ENCODE results near the gene CD55.

CD55 gene

GRCh38 chr1:207328908-207329440 lies 7.5 kb downstream of the CD55 start:
- H3K4me3 ChIP-seq (ENCODE audit: low read length): no peak overlapping the region
- TF ChIP-seq CTCF (conservative IDR thresholded peaks at IDR 0.05; ENCODE audit: low read depth, low read length): no peak
- no peak for DNase-seq (ENCODE audit: low read depth)

GRCh38 chr1:207329469-207329868 lies 8.0 kb downstream of the CD55 start:
- TF ChIP-seq CTCF (conservative IDR thresholded peaks at IDR 0.05; ENCODE audit: low read depth, low read length): no peak

GRCh38 chr1:207330011-207330710 lies 8.7 kb downstream of the CD55 start:
- no peak for TF ChIP-seq CTCF (conservative IDR thresholded peaks at IDR 0.05; ENCODE audit: low read depth, low read length)
- no peak for DNase-seq (ENCODE audit: low read depth)
- H3K4me3 ChIP-seq (ENCODE audit: low read length): no peak overlapping the region

More at GRCh38 chr1:207329469-207329868, 8.0 kb downstream of the CD55 start:
- no peak overlapping the region for H3K4me3 ChIP-seq (ENCODE audit: low read length)
- no peak for DNase-seq (ENCODE audit: low read depth)

GRCh38 chr1:207331354-207332313 lies 10.2 kb downstream of the CD55 start:
- TF ChIP-seq CTCF (conservative IDR thresholded peaks at IDR 0.05; ENCODE audit: low read depth, low read length): no peak
- no peak overlapping the region for H3K4me3 ChIP-seq (ENCODE audit: low read length)
- no peak for DNase-seq (ENCODE audit: low read depth)

- H3K4me3 ChIP-seq (ENCODE audit: low read length): no peak overlapping the region
- no peak for DNase-seq (ENCODE audit: low read depth)
- no peak for TF ChIP-seq CTCF (conservative IDR thresholded peaks at IDR 0.05; ENCODE audit: low read depth, low read length)
These were observed 11.6 kb downstream of the CD55 start for GRCh38 chr1:207333009-207333600.

DNA sequence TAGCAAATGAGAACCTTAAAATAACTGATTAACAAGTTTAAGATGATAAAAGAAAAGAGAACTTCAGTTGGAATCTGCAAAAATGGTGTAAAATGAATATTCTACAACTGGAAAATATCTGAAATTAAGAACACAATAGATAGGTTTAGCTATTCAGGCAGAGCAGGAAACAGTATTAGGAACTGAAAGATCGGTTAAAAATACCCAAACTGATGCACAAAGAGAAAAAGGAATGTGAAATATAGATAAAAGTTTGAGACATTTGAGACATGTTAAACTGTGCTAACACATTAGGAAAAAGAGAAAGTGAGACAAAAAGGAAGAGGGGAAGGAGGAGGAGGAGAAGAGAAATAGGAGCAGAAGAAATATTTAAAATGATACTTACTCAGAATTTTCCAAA lies 12.1 kb downstream of the CD55 start:
- TF ChIP-seq CTCF (conservative IDR thresholded peaks at IDR 0.05; ENCODE audit: low read depth, low read length): no peak
- DNase-seq (ENCODE audit: low read depth): no peak
- no peak overlapping the region for H3K4me3 ChIP-seq (ENCODE audit: low read length)
